ENCODE results near the gene PHLDB2. TPM values are rescaled to one million over a fixed set of nuclear protein-coding genes. Genes with fewer than 3 reads are reported as not detected.

PHLDB2 gene
- polyA plus RNA-seq, 1 experiment, result 15.9 TPM

DNA sequence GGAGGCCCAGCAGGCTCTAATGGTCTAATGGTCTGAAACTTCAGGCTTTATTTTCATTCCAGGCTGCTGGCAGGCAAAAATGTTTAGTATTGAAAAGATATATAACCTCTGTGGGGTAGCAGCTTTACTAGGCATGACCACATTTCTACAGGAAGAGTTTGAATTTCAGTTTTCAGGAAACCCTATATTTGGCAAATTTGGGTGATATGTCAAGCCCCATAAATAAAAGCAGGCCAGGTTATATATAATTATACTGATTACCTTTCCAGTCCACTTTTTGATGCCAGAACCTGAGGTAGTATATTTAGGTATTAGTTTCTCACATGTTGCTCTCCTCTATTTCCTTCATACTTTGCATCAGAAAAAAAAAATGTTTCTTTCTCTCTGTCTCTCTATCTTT lies 37.2 kb upstream of the PHLDB2 start:
- no peaks in the 10 kb centered on the region for H3K27me3 ChIP-seq (ENCODE audit: control insufficient read depth, insufficient read depth, low read length)
- DNase-seq (ENCODE audit: low read depth, low spot score), result no peak
- H3K9me3 ChIP-seq (ENCODE audit: control insufficient read depth, insufficient read depth, low read length), result no peaks in the 10 kb centered on the region
- H3K27ac ChIP-seq (ENCODE audit: low read depth, low read length), result no peak overlapping the region
- no peak for TF ChIP-seq CTCF (IDR thresholded peaks at IDR 0.05; ENCODE audit: low read depth, low read length)
- ChIA-PET CTCF (no interaction called here), POLR2A (no interaction called here)
- no peak overlapping the region for H3K4me3 ChIP-seq (ENCODE audit: low read depth, low read length)

GRCh38 chr3:111822804-111823203 lies 36.3 kb upstream of the PHLDB2 start:
- Histone ChIP-seq H3K4me3 (ENCODE audit: low read depth, low read length) (no peak overlapping the region), H3K9me3 (ENCODE audit: control insufficient read depth, insufficient read depth, low read length) (no peaks in the 10 kb centered on the region; the same call in 1 of the 2 replicates), H3K27me3 (ENCODE audit: control insufficient read depth, insufficient read depth, low read length) (no peaks in the 10 kb centered on the region), H3K27ac (ENCODE audit: low read depth, low read length) (no peak overlapping the region)
- POLR2A ChIA-PET, result interaction anchor here (0.6 kb wide), 1 partner anchor 18 kb away, joined by 3 read pairs; no protein-coding TSS in a partner anchor
- TF ChIP-seq CTCF (IDR thresholded peaks at IDR 0.05; ENCODE audit: low read depth, low read length), result no peak
- DNase-seq (ENCODE audit: low read depth, low spot score), result no peak
- CTCF ChIA-PET, result interaction anchor here (0.6 kb wide), 1 partner anchor 57 kb away, joined by 3 read pairs; no protein-coding TSS in a partner anchor

- Histone ChIP-seq H3K4me3 (ENCODE audit: low read depth, low read length) (no peak overlapping the region), H3K27me3 (ENCODE audit: control insufficient read depth, insufficient read depth, low read length) (no peaks in the 10 kb centered on the region), H3K27ac (ENCODE audit: low read depth, low read length) (no peak overlapping the region), H3K9me3 (ENCODE audit: control insufficient read depth, insufficient read depth, low read length) (no peaks in the 10 kb centered on the region; the same call in 1 of the 2 replicates)
- TF ChIP-seq CTCF (IDR thresholded peaks at IDR 0.05; ENCODE audit: low read depth, low read length), result no peak
- ChIA-PET POLR2A (no interaction called here), CTCF (no interaction called here)
- DNase-seq (ENCODE audit: low read depth, low spot score), result no peak
Measured at GRCh38 chr3:111823341-111823855, 35.7 kb upstream of the PHLDB2 start.

DNA sequence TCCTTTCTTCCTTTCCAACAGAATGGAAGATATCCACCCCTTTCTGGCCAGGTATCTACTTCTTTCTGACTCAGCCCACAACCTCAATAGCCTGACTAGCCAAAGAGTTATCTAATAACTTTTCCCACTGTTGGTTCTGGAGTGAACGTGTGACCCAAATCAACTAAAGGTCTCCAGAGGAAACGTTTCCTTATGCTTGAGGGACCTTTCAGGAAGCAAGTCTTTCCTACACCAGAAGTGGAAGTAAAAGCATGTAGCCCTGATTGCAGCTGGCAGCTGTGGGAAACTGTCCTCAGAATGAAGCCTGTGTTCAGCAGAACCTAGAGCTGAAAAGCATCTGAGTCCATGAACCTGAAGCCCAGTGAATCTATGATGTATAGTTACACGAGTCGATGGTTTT lies 34.7 kb upstream of the PHLDB2 start:
- no peak overlapping the region for H3K4me3 ChIP-seq (ENCODE audit: low read depth, low read length)
- no peak for TF ChIP-seq CTCF (IDR thresholded peaks at IDR 0.05; ENCODE audit: low read depth, low read length)
- CTCF ChIA-PET, result interaction anchor here (1.1 to 1.2 kb wide), 2 partner anchors 12 to 108 kb away, joined by 3 to 5 read pairs; no protein-coding TSS in a partner anchor
- no peaks in the 10 kb centered on the region; the same call in 1 of the 2 replicates for H3K9me3 ChIP-seq (ENCODE audit: control insufficient read depth, insufficient read depth, low read length)
- POLR2A ChIA-PET, result no interaction called here
- no peaks in the 10 kb centered on the region for H3K27me3 ChIP-seq (ENCODE audit: control insufficient read depth, insufficient read depth, low read length)
- H3K27ac ChIP-seq (ENCODE audit: low read depth, low read length), result no peak overlapping the region
- DNase-seq (ENCODE audit: low read depth, low spot score), result no peak

- no peaks in the 10 kb centered on the region for H3K27me3 ChIP-seq (ENCODE audit: control insufficient read depth, insufficient read depth, low read length)
- no peak overlapping the region for H3K27ac ChIP-seq (ENCODE audit: low read depth, low read length)
- TF ChIP-seq CTCF (IDR thresholded peaks at IDR 0.05; ENCODE audit: low read depth, low read length), result no peak
- DNase-seq (ENCODE audit: low read depth, low spot score), result no peak
- no peaks in the 10 kb centered on the region; the same call in 1 of the 2 replicates for H3K9me3 ChIP-seq (ENCODE audit: control insufficient read depth, insufficient read depth, low read length)
- ChIA-PET POLR2A (no interaction called here), CTCF (no interaction called here)
- H3K4me3 ChIP-seq (ENCODE audit: low read depth, low read length), result no peak overlapping the region
Measured at GRCh38 chr3:111827871-111828270, 31.2 kb upstream of the PHLDB2 start.
